Vagina (tissue), 2 donors: ENCODE data around the gene EDARADD. TPM values are rescaled to one million over a fixed set of nuclear protein-coding genes. Genes with fewer than 3 reads are reported as not detected.

Source experiments
- DNase-seq, 2 donors: peaks; one replicate each; pipeline ENCODE4 v3.0.0-alpha.2; 2017; ENCODE audit errors: extremely low spot score in 2 of 2
- H3K27ac ChIP-seq: fragments of 200-600 bp; sonication (generic); one replicate; pipeline ENCODE4 v1.5.1; 2019
- H3K27me3 ChIP-seq: fragments of 200-600 bp; sonication (generic); one replicate; pipeline ENCODE4 v1.5.1; 2019
- H3K36me3 ChIP-seq, 2 donors: fragments of 200-600 bp; sonication (generic); one replicate each; pipeline ENCODE4 v1.5.1; 2017 to 2019
- H3K4me1 ChIP-seq: fragments of 200-600 bp; sonication (generic); one replicate; pipeline ENCODE4 v1.5.1; 2019
- H3K4me3 ChIP-seq, 2 donors: fragments of 200-600 bp; sonication (generic); 1 replicate in 1 of 2; 2 replicates in 1 of 2; pipeline ENCODE4 v1.5.1; 2016 to 2019
- H3K9me3 ChIP-seq: fragments of 200-600 bp; sonication (generic); one replicate; pipeline ENCODE4 v1.5.1; 2019
- CTCF ChIP-seq, 3 experiments: fragments of 450-650 bp in 2 of 3; fragments of 200-600 bp in 1 of 3; sonication (generic) in 1 of 3; IDR thresholded peaks; one replicate each; pipeline ENCODE4 v1.5.1; 2017 to 2019; ENCODE audit warnings: antibody characterized with exemption in 3 of 3, mild to moderate bottlenecking in 2 of 3, moderate library complexity in 2 of 3
- POLR2A ChIP-seq, 2 donors: fragments of 450-650 bp; IDR thresholded peaks; one replicate each; pipeline ENCODE4 v1.6.1; 2017; ENCODE audit warnings: antibody characterized with exemption in 2 of 2, mild to moderate bottlenecking in 2 of 2, moderate library complexity in 2 of 2
- POLR2AphosphoS5 ChIP-seq, 2 donors: sonication (generic); formaldehyde crosslinking; IDR thresholded peaks; one replicate each; pipeline ENCODE4 v1.9.0; 2017; ENCODE audit warnings: antibody characterized with exemption in 2 of 2, mild to moderate bottlenecking in 2 of 2, low read depth in 1 of 2; ENCODE audit not compliant: insufficient read depth in 1 of 2
- intact Hi-C: fragments of 100-400 bp; cut with DNase I; formaldehyde crosslinking; loops from one replicate; pipeline ENCODE4 v1.15.1; 2023
- total RNA-seq: library from RNA; depleted of rRNA; stranded (reverse); fragments of >200 nt; gene quantifications from one replicate; pipeline ENCODE4 v1.2.3, GENCODE V29; 2016

The EDARADD gene
- total RNA-seq, 1 donor from 2014 or later: 1.2 TPM

DNA sequence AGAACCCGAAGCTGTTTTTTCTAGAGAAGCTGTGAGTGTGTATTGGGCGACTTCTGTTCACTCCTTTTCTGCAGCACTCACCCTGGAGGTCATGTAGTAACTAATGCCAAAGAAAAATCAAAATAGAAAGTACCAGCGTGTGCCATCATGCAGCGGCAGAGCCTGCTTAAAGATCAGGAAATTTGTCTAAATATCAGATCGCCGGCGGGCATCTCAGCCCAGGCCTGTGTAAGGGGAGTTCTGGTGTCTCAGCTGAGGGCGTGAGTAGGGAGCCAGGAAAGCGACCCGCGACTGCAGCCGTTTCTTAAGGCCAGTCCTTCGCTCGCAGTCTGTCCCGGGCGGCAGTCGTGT lies 768 bp downstream of the EDARADD start:
- Histone ChIP-seq H3K27ac (peak overlapping the region; percentile 54), H3K27me3 (no peaks in the 10 kb centered on the region), H3K36me3 (no peaks in the 10 kb centered on the region), H3K4me3 (peak overlapping the region; percentile 71), H3K9me3 (no peaks in the 10 kb centered on the region), H3K4me1 (peaks cover 8% of the 10 kb centered on the region)
- TF ChIP-seq POLR2AphosphoS5 (IDR thresholded peaks at IDR 0.05; ENCODE audit: insufficient read depth in 1 of 2, low read depth in 1 of 2) (no peak), POLR2A (IDR thresholded peaks at IDR 0.05) (no peak)
- intact Hi-C loops: no loop called here
- no peak for DNase-seq

- peak overlapping the region; percentile 71 for H3K4me3 ChIP-seq
- no peaks in the 10 kb centered on the region for H3K27me3 ChIP-seq
- H3K36me3 ChIP-seq: no peaks in the 10 kb centered on the region
- TF ChIP-seq POLR2AphosphoS5 (IDR thresholded peaks at IDR 0.05; ENCODE audit: insufficient read depth in 1 of 2, low read depth in 1 of 2): no peak
- TF ChIP-seq POLR2A (IDR thresholded peaks at IDR 0.05): no peak
- TF ChIP-seq CTCF (IDR thresholded peaks at IDR 0.05): no peak
- H3K9me3 ChIP-seq: no peaks in the 10 kb centered on the region
- intact Hi-C loops: no loop called here
- H3K4me1 ChIP-seq: peaks cover 8% of the 10 kb centered on the region
- H3K27ac ChIP-seq: peak overlapping the region; percentile 54
- no peak for DNase-seq
Observed at GRCh38 chr1:236395230-236395946, 1.3 kb downstream of the EDARADD start.

DNA sequence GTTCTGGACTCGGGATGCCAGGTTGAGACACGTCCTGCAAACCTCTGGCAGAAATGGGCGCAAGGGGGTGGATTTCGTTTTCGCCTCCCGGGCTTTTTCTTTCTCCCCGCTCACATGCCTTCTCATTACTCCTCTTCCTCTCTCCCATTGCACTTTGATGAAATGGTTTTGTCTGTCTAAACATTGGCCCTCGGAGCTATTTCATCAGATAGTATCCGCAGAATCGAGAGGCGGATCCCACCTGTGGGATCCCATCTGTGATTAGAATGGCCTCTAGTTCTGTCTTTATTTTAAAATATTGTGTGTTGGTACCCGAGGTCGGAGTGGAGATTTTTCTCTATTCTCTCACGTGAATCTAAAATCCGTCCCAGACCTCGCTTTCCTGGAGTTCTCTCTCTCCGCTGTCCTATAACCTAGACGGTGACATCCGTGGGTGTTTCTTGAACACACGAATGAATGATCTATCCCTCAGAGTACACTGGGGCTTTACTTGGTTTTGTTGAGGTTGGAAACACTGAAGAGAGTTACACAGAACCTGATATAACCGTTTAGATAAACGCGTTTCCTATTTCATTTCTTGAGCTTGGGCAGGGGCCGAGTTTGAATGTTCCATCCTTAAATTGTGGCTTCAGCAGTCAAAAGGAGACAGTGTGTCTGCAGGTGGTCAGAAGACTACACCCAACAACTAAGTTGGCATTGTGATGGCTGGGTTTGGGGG lies 2.0 kb downstream of the EDARADD start:
- no peak for DNase-seq
- no peaks in the 10 kb centered on the region for H3K27me3 ChIP-seq
- TF ChIP-seq CTCF (IDR thresholded peaks at IDR 0.05): no peak
- TF ChIP-seq POLR2AphosphoS5 (IDR thresholded peaks at IDR 0.05; ENCODE audit: insufficient read depth in 1 of 2, low read depth in 1 of 2): no peak
- intact Hi-C loops: no loop called here
- peaks cover 8% of the 10 kb centered on the region for H3K4me1 ChIP-seq
- peak overlapping the region; percentile 54 for H3K27ac ChIP-seq
- no peaks in the 10 kb centered on the region for H3K9me3 ChIP-seq
- H3K36me3 ChIP-seq: no peaks in the 10 kb centered on the region
- H3K4me3 ChIP-seq: peak overlapping the region; percentile 71

- no peaks in the 10 kb centered on the region for H3K27me3 ChIP-seq
- H3K36me3 ChIP-seq: no peaks in the 10 kb centered on the region
- intact Hi-C loops: no loop called here
- DNase-seq: no peak
- peaks cover 8% of the 10 kb centered on the region for H3K4me1 ChIP-seq
- H3K4me3 ChIP-seq: no peak overlapping the region
- H3K27ac ChIP-seq: no peak overlapping the region
- TF ChIP-seq POLR2AphosphoS5 (IDR thresholded peaks at IDR 0.05; ENCODE audit: insufficient read depth in 1 of 2, low read depth in 1 of 2) (no peak), POLR2A (IDR thresholded peaks at IDR 0.05) (no peak), CTCF (IDR thresholded peaks at IDR 0.05) (no peak)
- H3K9me3 ChIP-seq: no peaks in the 10 kb centered on the region
Observed at GRCh38 chr1:236396665-236397043, 2.6 kb downstream of the EDARADD start.

DNA sequence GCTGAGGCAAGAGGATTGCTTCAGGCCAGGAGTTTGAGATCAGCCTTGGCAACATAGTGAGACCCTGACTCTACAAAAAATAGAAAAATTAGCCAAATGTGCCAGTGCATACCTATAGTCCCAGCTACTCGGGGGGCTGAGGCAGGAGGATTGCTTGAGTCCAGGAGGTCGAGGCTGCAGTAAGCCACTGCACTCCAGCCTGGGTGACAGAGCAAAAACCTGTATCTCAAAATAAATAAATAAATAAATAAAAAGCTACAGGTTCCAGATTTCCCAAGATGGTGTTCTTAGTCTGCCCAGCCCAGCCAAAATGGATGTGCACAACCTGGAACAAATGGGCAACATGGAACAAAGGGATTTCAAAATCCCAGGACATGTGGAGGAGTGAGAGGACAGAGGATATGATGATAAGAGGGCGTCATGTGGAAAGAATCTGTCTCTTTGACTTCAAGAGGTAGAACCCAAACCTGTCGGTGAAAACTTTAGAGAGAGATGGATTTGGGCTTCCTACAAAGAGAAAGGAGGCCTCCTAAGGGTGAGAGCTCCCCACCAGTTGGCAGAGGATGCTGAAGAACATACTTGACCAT lies 3.2 kb downstream of the EDARADD start:
- Histone ChIP-seq H3K36me3 (no peaks in the 10 kb centered on the region), H3K27ac (no peak overlapping the region), H3K27me3 (no peaks in the 10 kb centered on the region), H3K4me1 (peaks cover 8% of the 10 kb centered on the region), H3K4me3 (no peak overlapping the region), H3K9me3 (no peaks in the 10 kb centered on the region)
- TF ChIP-seq CTCF (IDR thresholded peaks at IDR 0.05) (no peak), POLR2AphosphoS5 (IDR thresholded peaks at IDR 0.05; ENCODE audit: insufficient read depth in 1 of 2, low read depth in 1 of 2) (no peak), POLR2A (IDR thresholded peaks at IDR 0.05) (no peak)
- DNase-seq: peak in 1 of 2 donors; percentile 34
- intact Hi-C loops: no loop called here
